Measurements from ENCODE around the gene SLC6A12. TPM values are rescaled to one million over a fixed set of nuclear protein-coding genes. Genes with fewer than 3 reads are reported as not detected.

Gene SLC6A12
- 1 to 10 TPM in 1 of 2 donors, under 1 TPM in 1; 0.70 to 1.3 TPM for total RNA-seq

GRCh38 chr12:214003-214741, at the start of gene SLC6A12:
Gene SLC6A12 (minus strand): TSS chr12:214157. CDS start chr12:209986, 4,171 bp downstream.
- H3K27ac Mint-ChIP-seq = no peak within 1 kb of the TSS
- H3K4me3 Mint-ChIP-seq = no peak within 1 kb of the TSS
- no peaks in the 10 kb centered on the region for H3K36me3 Mint-ChIP-seq (ENCODE audit: insufficient read depth in 2 of 2)
- H3K27me3 Mint-ChIP-seq (ENCODE audit: low read depth) = peaks cover 44% of the 10 kb centered on the region
- H3K4me1 Mint-ChIP-seq (ENCODE audit: low read depth) = no peaks in the 10 kb centered on the region
- ATAC-seq (replicated peaks in 1 of 2) = no peak
- H3K9me3 Mint-ChIP-seq = no peaks in the 10 kb centered on the region
- no peak for DNase-seq

- Mint-ChIP-seq H3K4me3 (no peak overlapping the region), H3K36me3 (ENCODE audit: insufficient read depth in 2 of 2) (no peaks in the 10 kb centered on the region), H3K9me3 (no peaks in the 10 kb centered on the region), H3K4me1 (ENCODE audit: low read depth) (peaks cover 10% of the 10 kb centered on the region), H3K27ac (no peak overlapping the region), H3K27me3 (ENCODE audit: low read depth) (peaks cover under 1% of the 10 kb centered on the region)
- ATAC-seq (replicated peaks in 1 of 2) = peak in 1 of 2 donors; percentile 11
- DNase-seq = no peak
Measured at GRCh38 chr12:263574-263973, 49.6 kb upstream of the SLC6A12 start.

- Mint-ChIP-seq H3K4me3 (no peak within 1 kb of the TSS), H3K4me1 (ENCODE audit: low read depth) (peaks cover 10% of the 10 kb centered on the region), H3K36me3 (ENCODE audit: insufficient read depth in 2 of 2) (no peaks in the 10 kb centered on the region), H3K27ac (no peak within 1 kb of the TSS), H3K27me3 (ENCODE audit: low read depth) (peaks cover 8% of the 10 kb centered on the region), H3K9me3 (no peaks in the 10 kb centered on the region)
- DNase-seq = no peak
- ATAC-seq (replicated peaks in 1 of 2) = no peak
Measured at GRCh38 chr12:262817-263216, 48.9 kb upstream of the SLC6A12 start, which contains the start of gene SLC6A13. Gene SLC6A13 (minus strand): TSS chr12:262836. CDS start chr12:260052, 2,784 bp downstream.

- ATAC-seq (replicated peaks in 1 of 2) = no peak
- H3K9me3 Mint-ChIP-seq = no peaks in the 10 kb centered on the region
- DNase-seq = no peak
- H3K36me3 Mint-ChIP-seq (ENCODE audit: insufficient read depth in 2 of 2) = no peaks in the 10 kb centered on the region
- H3K27me3 Mint-ChIP-seq (ENCODE audit: low read depth) = peaks cover 12% of the 10 kb centered on the region
- H3K27ac Mint-ChIP-seq = no peak overlapping the region
- peaks cover 10% of the 10 kb centered on the region for H3K4me1 Mint-ChIP-seq (ENCODE audit: low read depth)
- H3K4me3 Mint-ChIP-seq = no peak overlapping the region
Measured at GRCh38 chr12:262113-262512, 48.2 kb upstream of the SLC6A12 start.

GRCh38 chr12:257521-258321, 43.8 kb upstream of the SLC6A12 start:
- ATAC-seq (replicated peaks in 1 of 2) = peak in 1 of 2 donors; percentile 18

GRCh38 chr12:256958-257357, 43.0 kb upstream of the SLC6A12 start:
- Mint-ChIP-seq H3K36me3 (ENCODE audit: insufficient read depth in 2 of 2) (no peaks in the 10 kb centered on the region), H3K4me1 (ENCODE audit: low read depth) (no peaks in the 10 kb centered on the region), H3K4me3 (no peak overlapping the region), H3K27me3 (ENCODE audit: low read depth) (peaks cover 34% of the 10 kb centered on the region), H3K9me3 (no peaks in the 10 kb centered on the region), H3K27ac (no peak overlapping the region)
- DNase-seq (no peak), ATAC-seq (replicated peaks in 1 of 2) (no peak)

More at GRCh38 chr12:257521-258321, 43.8 kb upstream of the SLC6A12 start:
- no peaks in the 10 kb centered on the region for H3K4me1 Mint-ChIP-seq (ENCODE audit: low read depth)
- H3K36me3 Mint-ChIP-seq (ENCODE audit: insufficient read depth in 2 of 2) = no peaks in the 10 kb centered on the region
- H3K27ac Mint-ChIP-seq = no peak overlapping the region
- no peaks in the 10 kb centered on the region for H3K9me3 Mint-ChIP-seq
- DNase-seq = no peak
- peaks cover 34% of the 10 kb centered on the region for H3K27me3 Mint-ChIP-seq (ENCODE audit: low read depth)
- no peak overlapping the region for H3K4me3 Mint-ChIP-seq

- H3K27me3 Mint-ChIP-seq (ENCODE audit: low read depth) = peaks cover 34% of the 10 kb centered on the region
- H3K4me1 Mint-ChIP-seq (ENCODE audit: low read depth) = no peaks in the 10 kb centered on the region
- ATAC-seq (replicated peaks in 1 of 2) (no peak), DNase-seq (no peak)
- H3K9me3 Mint-ChIP-seq = no peaks in the 10 kb centered on the region
- no peaks in the 10 kb centered on the region for H3K36me3 Mint-ChIP-seq (ENCODE audit: insufficient read depth in 2 of 2)
- H3K4me3 Mint-ChIP-seq = no peak overlapping the region
- H3K27ac Mint-ChIP-seq = no peak overlapping the region
Measured at GRCh38 chr12:256225-256624, 42.3 kb upstream of the SLC6A12 start.

- no peaks in the 10 kb centered on the region for H3K4me1 Mint-ChIP-seq (ENCODE audit: low read depth)
- H3K9me3 Mint-ChIP-seq = no peaks in the 10 kb centered on the region
- no peak overlapping the region for H3K4me3 Mint-ChIP-seq
- no peak for DNase-seq
- ATAC-seq (replicated peaks in 1 of 2) = no peak
- H3K27ac Mint-ChIP-seq = no peak overlapping the region
- peaks cover 34% of the 10 kb centered on the region for H3K27me3 Mint-ChIP-seq (ENCODE audit: low read depth)
- H3K36me3 Mint-ChIP-seq (ENCODE audit: insufficient read depth in 2 of 2) = no peaks in the 10 kb centered on the region
Measured at GRCh38 chr12:254912-255311, 41.0 kb upstream of the SLC6A12 start.

- peaks cover 34% of the 10 kb centered on the region for H3K27me3 Mint-ChIP-seq (ENCODE audit: low read depth)
- no peaks in the 10 kb centered on the region for H3K4me1 Mint-ChIP-seq (ENCODE audit: low read depth)
- H3K9me3 Mint-ChIP-seq = no peaks in the 10 kb centered on the region
- ATAC-seq (replicated peaks in 1 of 2) = no peak
- no peak overlapping the region for H3K27ac Mint-ChIP-seq
- DNase-seq = no peak
- no peak overlapping the region for H3K4me3 Mint-ChIP-seq
- no peaks in the 10 kb centered on the region for H3K36me3 Mint-ChIP-seq (ENCODE audit: insufficient read depth in 2 of 2)
Measured at GRCh38 chr12:254039-254438, 40.1 kb upstream of the SLC6A12 start.

- no peaks in the 10 kb centered on the region for H3K36me3 Mint-ChIP-seq (ENCODE audit: insufficient read depth in 2 of 2)
- H3K4me3 Mint-ChIP-seq = no peak overlapping the region
- ATAC-seq (replicated peaks in 1 of 2) = no peak
- peaks cover 31% of the 10 kb centered on the region for H3K27me3 Mint-ChIP-seq (ENCODE audit: low read depth)
- H3K9me3 Mint-ChIP-seq = no peaks in the 10 kb centered on the region
- no peak for DNase-seq
- H3K27ac Mint-ChIP-seq = no peak overlapping the region
- H3K4me1 Mint-ChIP-seq (ENCODE audit: low read depth) = no peaks in the 10 kb centered on the region
Measured at GRCh38 chr12:253116-253831, 39.3 kb upstream of the SLC6A12 start.

GRCh38 chr12:252636-253035, 38.7 kb upstream of the SLC6A12 start:
- Mint-ChIP-seq H3K27ac (no peak overlapping the region), H3K4me3 (no peak overlapping the region), H3K9me3 (peaks cover 1 to 2% of the 10 kb centered on the region in 2 donors), H3K27me3 (ENCODE audit: low read depth) (peaks cover 24% of the 10 kb centered on the region), H3K4me1 (ENCODE audit: low read depth) (no peaks in the 10 kb centered on the region), H3K36me3 (ENCODE audit: insufficient read depth in 2 of 2) (peaks cover 0 to 2% of the 10 kb centered on the region in 2 donors)
- no peak for ATAC-seq (replicated peaks in 1 of 2)
- no peak for DNase-seq

- Mint-ChIP-seq H3K36me3 (ENCODE audit: insufficient read depth in 2 of 2) (peaks cover 5 to 15% of the 10 kb centered on the region in 2 donors), H3K9me3 (peaks cover 7% of the 10 kb centered on the region in 2 donors), H3K27ac (no peak overlapping the region), H3K27me3 (ENCODE audit: low read depth) (no peaks in the 10 kb centered on the region), H3K4me3 (no peak overlapping the region), H3K4me1 (ENCODE audit: low read depth) (no peaks in the 10 kb centered on the region)
- ATAC-seq (replicated peaks in 1 of 2) (no peak), DNase-seq (no peak)
Measured at GRCh38 chr12:247271-247670, 33.3 kb upstream of the SLC6A12 start.

- Mint-ChIP-seq H3K9me3 (peaks cover 7% of the 10 kb centered on the region in 2 donors), H3K27ac (no peak overlapping the region), H3K4me3 (no peak overlapping the region), H3K27me3 (ENCODE audit: low read depth) (no peaks in the 10 kb centered on the region), H3K36me3 (ENCODE audit: insufficient read depth in 2 of 2) (peaks cover 5 to 15% of the 10 kb centered on the region in 2 donors), H3K4me1 (ENCODE audit: low read depth) (no peaks in the 10 kb centered on the region)
- DNase-seq (no peak), ATAC-seq (replicated peaks in 1 of 2) (no peak)
Measured at GRCh38 chr12:243381-243780, 29.4 kb upstream of the SLC6A12 start.
